Esophagus muscularis mucosa (tissue), 4 donors: ENCODE measurements around the gene TMEM158. TPM values are rescaled to one million over a fixed set of nuclear protein-coding genes. Genes with fewer than 3 reads are reported as not detected.

Experiments used
- DNase-seq: peaks from one replicate; pipeline ENCODE4 v3.0.0-alpha.2; 2017; ENCODE audit errors: extremely low spot score
- H3K27ac ChIP-seq, 4 donors: fragments of 200-600 bp; sonication (generic); replicated peaks in 1 of 4; 1 replicate in 3 of 4; 2 replicates in 1 of 4; pipeline ENCODE4 v1.5.1; 2016 to 2019; ENCODE audit warnings: mild to moderate bottlenecking in 1 of 4
- H3K27me3 ChIP-seq, 4 donors: fragments of 200-600 bp; sonication (generic); one replicate each; pipeline versions ENCODE4 v1.5.1 to v1.6.0; 2016 to 2019
- H3K36me3 ChIP-seq, 4 donors: fragments of 200-600 bp; sonication (generic); one replicate each; pipeline ENCODE4 v1.5.1; 2016 to 2019
- H3K4me1 ChIP-seq, 4 donors: fragments of 200-600 bp; sonication (generic); one replicate each; pipeline ENCODE4 v1.5.1; 2016 to 2019
- H3K4me3 ChIP-seq, 4 donors: fragments of 200-600 bp; sonication (generic); 1 replicate in 2 of 4; 2 replicates in 2 of 4; pipeline ENCODE4 v1.5.1; 2016 to 2019; ENCODE audit warnings: mild to moderate bottlenecking in 4 of 4, moderate library complexity in 1 of 4
- H3K9me3 ChIP-seq, 4 donors: fragments of 200-600 bp; sonication (generic); 1 replicate in 3 of 4; 2 replicates in 1 of 4; pipeline ENCODE4 v1.5.1; 2016 to 2019
- CTCF ChIP-seq, 3 experiments: fragments of 200-600 bp in 2 of 3; fragments of 450-650 bp in 1 of 3; sonication (generic) in 2 of 3; IDR thresholded peaks; one replicate each; pipeline ENCODE4 v1.5.1; 2017 to 2019; ENCODE audit warnings: antibody characterized with exemption in 3 of 3, mild to moderate bottlenecking in 2 of 3, moderate library complexity in 1 of 3
- EP300 ChIP-seq: sonication (generic); formaldehyde crosslinking; IDR thresholded peaks from one replicate; pipeline ENCODE4 v1.6.1; 2017; ENCODE audit warnings: antibody characterized with exemption
- POLR2A ChIP-seq: fragments of 450-650 bp; IDR thresholded peaks from one replicate; pipeline ENCODE4 v1.6.1; 2017; ENCODE audit warnings: antibody characterized with exemption, moderate library complexity, mild to moderate bottlenecking, low read depth
- POLR2AphosphoS5 ChIP-seq, 2 donors: sonication (generic); formaldehyde crosslinking; IDR thresholded peaks; one replicate each; pipeline ENCODE4 v1.6.1; 2017; ENCODE audit warnings: antibody characterized with exemption in 2 of 2
- WGBS: methylation state at CpG from one replicate; pipeline ENCODE4 v1.1.5; 2018; 5-methylcytosine and 5-hydroxymethylcytosine counted together
- intact Hi-C: fragments of 100-400 bp; cut with DNase I; formaldehyde crosslinking; loops from one replicate; pipeline ENCODE4 v1.15.1; 2023
- total RNA-seq, 4 donors: library from RNA; depleted of rRNA; stranded (reverse); fragments of >200 nt; gene quantifications; one replicate each; pipeline versions ENCODE4 v1.1.0 to v1.2.1, GENCODE V29; 2016

TMEM158 gene
- total RNA-seq, 4 donors from 2014 or later: 1.2 to 6.4 (median 2.3) TPM

GRCh38 chr3:45219694-45220093 is 6.4 kb downstream of the TMEM158 start:
- Histone ChIP-seq H3K27ac (no peak overlapping the region), H3K4me1 (peaks cover 4 to 15% (median 14%) of the 10 kb centered on the region in 4 donors), H3K9me3 (no peaks in the 10 kb centered on the region), H3K27me3 (peaks cover 0 to 32% (median 0%) of the 10 kb centered on the region in 4 donors), H3K36me3 (no peaks in the 10 kb centered on the region), H3K4me3 (no peak overlapping the region)
- intact Hi-C loops: loop anchor here (5.0 kb wide), 1 partner anchor 288 kb away; no protein-coding TSS in a partner anchor
- no peak for TF ChIP-seq POLR2A
- no peak for TF ChIP-seq CTCF (IDR thresholded peaks at IDR 0.05)
- TF ChIP-seq POLR2AphosphoS5 (IDR thresholded peaks at IDR 0.05): no peak
- TF ChIP-seq EP300: no peak
- DNase-seq: no peak
- 94% methylated on average over 8 of the region's 8 CpGs for WGBS

GRCh38 chr3:45218578-45219390 is 7.3 kb downstream of the TMEM158 start:
- Histone ChIP-seq H3K27ac (no peak overlapping the region), H3K36me3 (no peaks in the 10 kb centered on the region), H3K4me3 (no peak overlapping the region), H3K27me3 (peaks cover 0 to 24% (median 0%) of the 10 kb centered on the region in 4 donors), H3K9me3 (no peaks in the 10 kb centered on the region), H3K4me1 (peaks cover 0 to 11% (median 8%) of the 10 kb centered on the region in 4 donors)
- intact Hi-C loops: no loop called here
- WGBS: 53% methylated on average over 11 of the region's 11 CpGs
- no peak for DNase-seq
- no peak for TF ChIP-seq POLR2A
- no peak for TF ChIP-seq CTCF (IDR thresholded peaks at IDR 0.05)

GRCh38 chr3:45216021-45216609 is 10.0 kb downstream of the TMEM158 start:
- peaks cover 0 to 4% (median 0%) of the 10 kb centered on the region in 4 donors for H3K27me3 ChIP-seq
- H3K4me3 ChIP-seq: no peak overlapping the region
- 82% methylated on average over 9 of the region's 10 CpGs for WGBS
- H3K4me1 ChIP-seq: peaks cover 0 to 24% (median 21%) of the 10 kb centered on the region in 4 donors
- no peak for DNase-seq
- TF ChIP-seq CTCF (IDR thresholded peaks at IDR 0.05) (no peak), EP300 (no peak), POLR2AphosphoS5 (IDR thresholded peaks at IDR 0.05) (no peak), POLR2A (no peak)
- intact Hi-C loops: no loop called here
- no peaks in the 10 kb centered on the region for H3K36me3 ChIP-seq
- no peak overlapping the region for H3K27ac ChIP-seq
- H3K9me3 ChIP-seq: no peaks in the 10 kb centered on the region

- intact Hi-C loops: no loop called here
- Histone ChIP-seq H3K27me3 (no peaks in the 10 kb centered on the region), H3K4me1 (peaks cover 0 to 31% (median 28%) of the 10 kb centered on the region in 4 donors), H3K36me3 (no peaks in the 10 kb centered on the region), H3K27ac (no peak overlapping the region), H3K4me3 (no peak overlapping the region), H3K9me3 (no peaks in the 10 kb centered on the region)
- TF ChIP-seq POLR2AphosphoS5 (IDR thresholded peaks at IDR 0.05) (no peak), EP300 (no peak), CTCF (IDR thresholded peaks at IDR 0.05) (no peak), POLR2A (no peak)
- WGBS: 90% methylated on average over 4 of the region's 4 CpGs
- no peak for DNase-seq
Measured at GRCh38 chr3:45215466-45215865, 10.6 kb downstream of the TMEM158 start.
